WTC11 (cell line): ENCODE data around the gene ZNF804A.

ENCODE experiments used
- TEAD4 ChIP-seq: sonication (generic); formaldehyde crosslinking; IDR thresholded peaks from 2 replicates; pipeline ENCODE4 v1.8.0; 2022; ENCODE audit warnings: mild to moderate bottlenecking, missing genetic modification reagents
- TF ChIP-seq, protein P1 (sequence below): fragments of 200-600 bp; IDR thresholded peaks from 2 replicates; pipeline ENCODE4 v1.8.0; 2022; ENCODE audit warnings: antibody characterized with exemption

- TF ChIP-seq, protein P1, sequence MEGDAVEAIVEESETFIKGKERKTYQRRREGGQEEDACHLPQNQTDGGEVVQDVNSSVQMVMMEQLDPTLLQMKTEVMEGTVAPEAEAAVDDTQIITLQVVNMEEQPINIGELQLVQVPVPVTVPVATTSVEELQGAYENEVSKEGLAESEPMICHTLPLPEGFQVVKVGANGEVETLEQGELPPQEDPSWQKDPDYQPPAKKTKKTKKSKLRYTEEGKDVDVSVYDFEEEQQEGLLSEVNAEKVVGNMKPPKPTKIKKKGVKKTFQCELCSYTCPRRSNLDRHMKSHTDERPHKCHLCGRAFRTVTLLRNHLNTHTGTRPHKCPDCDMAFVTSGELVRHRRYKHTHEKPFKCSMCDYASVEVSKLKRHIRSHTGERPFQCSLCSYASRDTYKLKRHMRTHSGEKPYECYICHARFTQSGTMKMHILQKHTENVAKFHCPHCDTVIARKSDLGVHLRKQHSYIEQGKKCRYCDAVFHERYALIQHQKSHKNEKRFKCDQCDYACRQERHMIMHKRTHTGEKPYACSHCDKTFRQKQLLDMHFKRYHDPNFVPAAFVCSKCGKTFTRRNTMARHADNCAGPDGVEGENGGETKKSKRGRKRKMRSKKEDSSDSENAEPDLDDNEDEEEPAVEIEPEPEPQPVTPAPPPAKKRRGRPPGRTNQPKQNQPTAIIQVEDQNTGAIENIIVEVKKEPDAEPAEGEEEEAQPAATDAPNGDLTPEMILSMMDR, result no peak
- no peak for TF ChIP-seq TEAD4 (CRISPR knock-in tag)
Observed at GRCh38 chr2:184830531-184830930, 232.2 kb downstream of the ZNF804A start.
